OCI-LY1 (cell line): ENCODE data around the gene LMX1A.

ENCODE experiments used
- CTCF ChIP-seq: fragments of 200-600 bp; sonication (generic), shearing (Covaris generic); IDR thresholded peaks from 2 replicates; pipeline ENCODE4 v1.5.1; 2017; ENCODE audit warnings: mild to moderate bottlenecking, antibody characterized with exemption, low read length, moderate library complexity, mixed read lengths
- EZH2 ChIP-seq: fragments of 200-600 bp; sonication (generic), shearing (Covaris generic); IDR thresholded peaks from 2 replicates; pipeline ENCODE4 v1.8.0; 2017; ENCODE audit warnings: borderline replicate concordance, mixed run types, mild to moderate bottlenecking, antibody characterized with exemption, low read length, moderate library complexity, mixed read lengths

GRCh38 chr1:165288350-165289120, 68.0 kb downstream of the LMX1A start:
- TF ChIP-seq CTCF (no peak), EZH2 (no peak)
